Loucy (cell line): Measurements from ENCODE around the gene LRRC72.

Source experiments
- CTCF ChIP-seq: fragments of 200-600 bp; sonication (generic); conservative IDR thresholded peaks from 2 replicates; pipeline ENCODE4 v1.5.1; 2014; ENCODE audit warnings: mild to moderate bottlenecking, antibody characterized with exemption, low read length
- EZH2phosphoT487 ChIP-seq: fragments of 200-600 bp; IDR thresholded peaks from 2 replicates; pipeline ENCODE4 v1.6.1; 2018; ENCODE audit warnings: antibody characterized with exemption, mild to moderate bottlenecking, moderate library complexity, borderline replicate concordance

GRCh38 chr7:16594676-16595075 lies 68.1 kb downstream of the LRRC72 start:
- no peak for TF ChIP-seq CTCF
- no peak for TF ChIP-seq EZH2phosphoT487
